ENCODE data around the gene OR2T11. TPM values are rescaled to one million over a fixed set of nuclear protein-coding genes. Genes with fewer than 3 reads are reported as not detected.

OR2T11 gene
- total and polyA plus RNA-seq, 2 donors (not counting 3 experiments of a cell fraction or from before 2014, with no cell fraction given) = not detected

GRCh38 chr1:248596615-248597014 lies 38.3 kb downstream of the OR2T11 start:
- ChIA-PET CTCF (no interaction called here), POLR2A (no interaction called here)
- H3K27ac ChIP-seq (ENCODE audit: insufficient read depth, low read depth, low read length) = no peak overlapping the region
- no peak for DNase-seq (ENCODE audit: low read depth, low spot score)
- H3K4me3 ChIP-seq (replicated peaks in 1 of 3; ENCODE audit: insufficient read depth in 1 of 3, low read depth in 1 of 3, low read length in 3 of 3) = no peak overlapping the region
- dilution Hi-C loops (cut with MboI; ENCODE audit: extremely low pct_ligation_motif_present, low sequenced_read_pairs) = no loop called here
- H3K9ac ChIP-seq (replicated peaks; ENCODE audit: extremely low read depth, insufficient read depth, low read length) = no peak overlapping the region
- H3K79me2 ChIP-seq (ENCODE audit: control insufficient read depth, insufficient read depth, low read length) = no peaks in the 10 kb centered on the region
- no peak overlapping the region for H2AFZ ChIP-seq (ENCODE audit: low read depth, low read length)
- no peak for TF ChIP-seq EZH2 (IDR thresholded peaks at IDR 0.05; ENCODE audit: borderline replicate concordance, low read depth, low read length, severe bottlenecking)
- TF ChIP-seq, protein P1, sequence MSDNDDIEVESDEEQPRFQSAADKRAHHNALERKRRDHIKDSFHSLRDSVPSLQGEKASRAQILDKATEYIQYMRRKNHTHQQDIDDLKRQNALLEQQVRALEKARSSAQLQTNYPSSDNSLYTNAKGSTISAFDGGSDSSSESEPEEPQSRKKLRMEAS (IDR thresholded peaks at IDR 0.05; ENCODE audit: insufficient read depth, insufficient read length) = no peak
- no peak for TF ChIP-seq POLR2A (IDR thresholded peaks at IDR 0.05; ENCODE audit: low read depth, low read length)
- no peak for TF ChIP-seq JUN (IDR thresholded peaks at IDR 0.05; ENCODE audit: borderline replicate concordance, insufficient read depth, insufficient read length, low read depth)
- no peak for TF ChIP-seq CTCF (IDR thresholded peaks at IDR 0.05; ENCODE audit: extremely low read depth in 1 of 2, insufficient read depth in 1 of 2, low read depth in 1 of 2, low read length in 2 of 2)
- TF ChIP-seq GATA2 (IDR thresholded peaks at IDR 0.05; ENCODE audit: insufficient read depth, insufficient read length, low read depth, low read length) = no peak
- TF ChIP-seq FOS (IDR thresholded peaks at IDR 0.05; ENCODE audit: borderline replicate concordance, insufficient read depth, low read length) = no peak
- TF ChIP-seq MYC (IDR thresholded peaks at IDR 0.05; ENCODE audit: low read depth, low read length) = no peak
- TF ChIP-seq POLR2AphosphoS5 (IDR thresholded peaks at IDR 0.05; ENCODE audit: insufficient read depth, low read depth, low read length) = no peak
- H3K36me3 ChIP-seq (ENCODE audit: control insufficient read depth in 2 of 2, extremely low read depth in 1 of 2, insufficient read depth in 2 of 2, low read length in 2 of 2) = no peaks in the 10 kb centered on the region
- FAIRE-seq = no peak
- intact Hi-C loops (cut with micrococcal nuclease) = no loop called here
- H3K4me1 ChIP-seq (ENCODE audit: control insufficient read depth, extremely low read depth, insufficient read depth, low read length) = no peaks in the 10 kb centered on the region
- no TSS peak for BruUV-seq (replicated peaks)
- no peaks in the 10 kb centered on the region for H3K27me3 ChIP-seq (ENCODE audit: control insufficient read depth in 2 of 2, insufficient read depth in 2 of 2, low read length in 2 of 2)
- H3K9me3 ChIP-seq (replicated peaks; ENCODE audit: control insufficient read depth, insufficient read depth, low read length) = peaks cover 2% of the 10 kb centered on the region
- no peaks in the 10 kb centered on the region for H4K20me1 ChIP-seq (replicated peaks; ENCODE audit: control insufficient read depth, extremely low read depth, insufficient read depth, low read length)
- no peak overlapping the region for H3K4me2 ChIP-seq (ENCODE audit: insufficient read depth, low read length)
- H3K9me1 ChIP-seq (replicated peaks; ENCODE audit: control insufficient read depth, extremely low read depth, insufficient read depth, low read length) = no peaks in the 10 kb centered on the region

Measured in endothelial cell of umbilical vein (primary cell).